ENCODE data around the gene ARSI. TPM values are rescaled to one million over a fixed set of nuclear protein-coding genes. Genes with fewer than 3 reads are reported as not detected.

ARSI gene
- total RNA-seq, 1 experiment from 2014 or later = 0.71 TPM

GRCh38 chr5:150277043-150277442 lies 25.7 kb downstream of the ARSI start:
- no peak for DNase-seq
- no peaks in the 10 kb centered on the region for H3K4me1 Mint-ChIP-seq (ENCODE audit: low read depth, unreplicated experiment)
- H3K27me3 Mint-ChIP-seq (ENCODE audit: unreplicated experiment) = peaks cover 90% of the 10 kb centered on the region
- no TSS peak for BruUV-seq (replicated peaks)
- no peak overlapping the region for H3K4me3 Mint-ChIP-seq (ENCODE audit: low read depth, unreplicated experiment)
- peaks cover 4% of the 10 kb centered on the region for H3K36me3 Mint-ChIP-seq (ENCODE audit: insufficient read depth, unreplicated experiment)
- intact Hi-C loops (cut with micrococcal nuclease; ENCODE audit: unreplicated experiment) = no loop called here
- H3K9me3 Mint-ChIP-seq (ENCODE audit: low read depth, unreplicated experiment) = no peaks in the 10 kb centered on the region
- CTCF ChIA-PET = no interaction called here
- H3K27ac Mint-ChIP-seq (ENCODE audit: unreplicated experiment) = no peak overlapping the region
- TF ChIP-seq CTCF (IDR thresholded peaks at IDR 0.05; ENCODE audit: unreplicated experiment) = no peak

DNA sequence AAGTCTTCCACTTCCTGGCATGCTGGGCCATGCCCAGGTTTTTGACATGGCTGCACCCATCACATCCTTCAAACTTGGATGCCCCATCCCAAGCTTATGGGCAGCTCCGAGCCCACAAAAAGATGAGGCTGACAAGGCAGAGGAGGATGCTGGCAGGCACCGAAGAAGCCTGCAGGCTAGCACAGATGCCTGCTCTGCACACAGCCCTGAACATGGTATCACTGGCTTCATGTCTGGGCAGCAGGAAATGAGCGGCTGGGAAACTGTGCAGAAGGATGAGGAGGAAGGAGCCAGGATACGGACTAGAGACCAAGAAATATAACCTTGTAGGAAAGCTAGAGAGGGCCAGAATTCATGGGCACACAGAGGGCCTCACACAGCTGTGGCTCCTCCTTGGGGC lies 27.9 kb downstream of the ARSI start:
- no peak overlapping the region for H3K4me3 Mint-ChIP-seq (ENCODE audit: low read depth, unreplicated experiment)
- BruUV-seq (replicated peaks) = no TSS peak
- H3K36me3 Mint-ChIP-seq (ENCODE audit: insufficient read depth, unreplicated experiment) = peaks cover 4% of the 10 kb centered on the region
- H3K27me3 Mint-ChIP-seq (ENCODE audit: unreplicated experiment) = peaks cover 74% of the 10 kb centered on the region
- H3K9me3 Mint-ChIP-seq (ENCODE audit: low read depth, unreplicated experiment) = no peaks in the 10 kb centered on the region
- CTCF ChIA-PET = interaction anchor here (1.9 kb wide), 1 partner anchor 75 kb away, joined by 5 read pairs; no protein-coding TSS in a partner anchor
- no peak for TF ChIP-seq CTCF (IDR thresholded peaks at IDR 0.05; ENCODE audit: unreplicated experiment)
- H3K27ac Mint-ChIP-seq (ENCODE audit: unreplicated experiment) = no peak overlapping the region
- H3K4me1 Mint-ChIP-seq (ENCODE audit: low read depth, unreplicated experiment) = no peaks in the 10 kb centered on the region
- intact Hi-C loops (cut with micrococcal nuclease; ENCODE audit: unreplicated experiment) = no loop called here
- no peak for DNase-seq

DNA sequence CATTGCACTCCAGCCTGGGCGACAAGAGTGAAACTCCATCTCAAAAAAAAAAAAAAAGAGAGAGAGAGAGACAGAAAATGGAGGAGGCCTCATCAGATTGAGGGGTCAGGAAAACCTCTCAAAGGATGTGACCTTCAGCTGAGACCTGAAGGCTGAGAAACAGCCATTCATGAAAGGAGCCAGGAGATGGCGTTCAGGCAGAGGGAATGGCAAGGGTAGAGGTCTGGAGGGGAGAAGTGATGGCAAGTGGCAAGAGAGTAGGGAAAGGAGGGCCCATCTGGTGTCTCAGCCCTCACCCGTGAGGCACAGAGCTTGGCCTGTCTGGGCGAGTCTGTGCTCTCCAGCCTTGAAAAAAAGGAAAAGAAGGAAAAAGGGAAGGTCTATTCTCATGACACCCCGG lies 30.2 kb downstream of the ARSI start:
- DNase-seq = peak; percentile 50
- CTCF ChIA-PET = interaction anchor here (0.5 to 2.2 kb wide), 6 partner anchors 9 to 163 kb away, joined by 3 to 8 read pairs (median 4); no protein-coding TSS in a partner anchor
- Mint-ChIP-seq H3K36me3 (ENCODE audit: insufficient read depth, unreplicated experiment) (peaks cover 4% of the 10 kb centered on the region), H3K4me1 (ENCODE audit: low read depth, unreplicated experiment) (no peaks in the 10 kb centered on the region), H3K27ac (ENCODE audit: unreplicated experiment) (no peak overlapping the region), H3K27me3 (ENCODE audit: unreplicated experiment) (peaks cover 53% of the 10 kb centered on the region), H3K4me3 (ENCODE audit: low read depth, unreplicated experiment) (no peak overlapping the region), H3K9me3 (ENCODE audit: low read depth, unreplicated experiment) (no peaks in the 10 kb centered on the region)
- TF ChIP-seq CTCF (IDR thresholded peaks at IDR 0.05; ENCODE audit: unreplicated experiment) = no peak
- intact Hi-C loops (cut with micrococcal nuclease; ENCODE audit: unreplicated experiment) = loop anchor here (1.0 kb wide), 2 partner anchors 78 to 164 kb away; no protein-coding TSS in a partner anchor
- BruUV-seq (replicated peaks) = no TSS peak

DNA sequence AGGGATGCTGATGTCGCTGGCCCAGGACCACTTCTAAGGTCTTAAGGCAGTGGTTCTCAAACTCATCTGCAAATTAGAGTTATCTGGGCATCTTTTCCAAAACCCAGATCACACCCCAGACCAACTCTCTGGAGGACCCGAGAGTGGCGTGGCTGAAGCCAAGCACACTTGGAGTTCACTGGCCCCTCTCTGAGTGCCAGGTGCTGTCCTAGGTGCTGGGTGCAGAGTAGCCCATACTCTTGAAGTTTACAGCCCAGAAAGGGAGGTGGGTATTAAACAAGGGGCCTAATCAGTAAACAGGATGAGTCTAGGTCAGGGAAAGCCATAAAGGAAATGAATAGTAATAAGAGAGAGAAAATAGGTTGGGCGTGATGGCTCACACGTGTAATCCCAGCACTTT lies 30.8 kb downstream of the ARSI start:
- Mint-ChIP-seq H3K9me3 (ENCODE audit: low read depth, unreplicated experiment) (no peaks in the 10 kb centered on the region), H3K4me1 (ENCODE audit: low read depth, unreplicated experiment) (no peaks in the 10 kb centered on the region), H3K27ac (ENCODE audit: unreplicated experiment) (no peak overlapping the region), H3K36me3 (ENCODE audit: insufficient read depth, unreplicated experiment) (no peaks in the 10 kb centered on the region), H3K27me3 (ENCODE audit: unreplicated experiment) (peaks cover 47% of the 10 kb centered on the region), H3K4me3 (ENCODE audit: low read depth, unreplicated experiment) (no peak overlapping the region)
- no peak for DNase-seq
- CTCF ChIA-PET = interaction anchor here (0.5 to 2.2 kb wide), 5 partner anchors 10 to 164 kb away, joined by 3 to 8 read pairs (median 4); no protein-coding TSS in a partner anchor
- TF ChIP-seq CTCF (IDR thresholded peaks at IDR 0.05; ENCODE audit: unreplicated experiment) = no peak
- intact Hi-C loops (cut with micrococcal nuclease; ENCODE audit: unreplicated experiment) = loop anchor here (1.0 kb wide), 2 partner anchors 78 to 164 kb away; no protein-coding TSS in a partner anchor
- no TSS peak for BruUV-seq (replicated peaks)
